ENCODE results near the gene RSPO4.

DNA sequence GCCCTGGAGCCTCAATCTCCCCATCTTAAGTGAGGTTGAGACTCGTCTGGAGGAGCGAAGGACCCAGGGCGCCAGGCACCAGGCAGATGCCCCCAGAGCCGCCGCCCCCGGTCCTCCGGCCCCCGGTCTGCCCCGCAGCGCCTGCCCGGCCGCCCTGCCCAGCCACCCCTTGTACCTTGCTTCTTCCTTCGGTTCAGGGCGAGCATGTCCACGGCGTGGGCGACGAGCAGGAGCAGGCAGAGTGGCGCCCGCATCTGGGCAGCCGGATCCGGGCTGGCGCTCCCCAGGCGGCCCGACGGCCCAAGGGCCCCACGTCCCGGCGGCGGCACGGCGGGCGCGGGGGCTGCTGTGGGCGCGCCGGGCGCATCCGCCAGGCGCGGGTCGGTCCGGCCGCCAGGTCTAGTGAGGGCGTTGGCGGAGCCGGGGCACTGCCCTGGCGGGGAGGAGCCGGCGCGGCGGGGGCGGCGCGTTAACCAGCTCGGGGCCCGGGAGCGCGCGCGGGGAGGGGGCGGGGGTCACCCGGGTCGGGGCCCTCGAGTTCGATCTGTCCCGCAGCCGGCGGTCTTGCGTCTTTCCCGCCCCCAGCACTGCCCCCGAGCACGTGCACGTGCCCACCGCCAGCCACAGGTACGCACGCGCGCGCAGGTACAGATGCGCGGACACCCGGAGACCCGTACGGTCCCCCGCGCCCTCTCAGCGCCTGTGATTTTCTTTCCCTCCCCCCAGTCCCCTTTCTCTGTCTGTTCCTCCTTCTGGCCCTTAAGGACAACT lies at the start of gene RSPO4:
- no peak for TF ChIP-seq POLR2A (IDR thresholded peaks at IDR 0.05)
- TF ChIP-seq, protein P1, sequence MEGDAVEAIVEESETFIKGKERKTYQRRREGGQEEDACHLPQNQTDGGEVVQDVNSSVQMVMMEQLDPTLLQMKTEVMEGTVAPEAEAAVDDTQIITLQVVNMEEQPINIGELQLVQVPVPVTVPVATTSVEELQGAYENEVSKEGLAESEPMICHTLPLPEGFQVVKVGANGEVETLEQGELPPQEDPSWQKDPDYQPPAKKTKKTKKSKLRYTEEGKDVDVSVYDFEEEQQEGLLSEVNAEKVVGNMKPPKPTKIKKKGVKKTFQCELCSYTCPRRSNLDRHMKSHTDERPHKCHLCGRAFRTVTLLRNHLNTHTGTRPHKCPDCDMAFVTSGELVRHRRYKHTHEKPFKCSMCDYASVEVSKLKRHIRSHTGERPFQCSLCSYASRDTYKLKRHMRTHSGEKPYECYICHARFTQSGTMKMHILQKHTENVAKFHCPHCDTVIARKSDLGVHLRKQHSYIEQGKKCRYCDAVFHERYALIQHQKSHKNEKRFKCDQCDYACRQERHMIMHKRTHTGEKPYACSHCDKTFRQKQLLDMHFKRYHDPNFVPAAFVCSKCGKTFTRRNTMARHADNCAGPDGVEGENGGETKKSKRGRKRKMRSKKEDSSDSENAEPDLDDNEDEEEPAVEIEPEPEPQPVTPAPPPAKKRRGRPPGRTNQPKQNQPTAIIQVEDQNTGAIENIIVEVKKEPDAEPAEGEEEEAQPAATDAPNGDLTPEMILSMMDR (IDR thresholded peaks at IDR 0.05): no peak
- no peak for TF ChIP-seq EP300 (IDR thresholded peaks at IDR 0.05)
